Measurements from ENCODE around the gene SAG. TPM values are rescaled to one million over a fixed set of nuclear protein-coding genes. Genes with fewer than 3 reads are reported as not detected.

Gene SAG
- total and polyA plus RNA-seq, 2 of the 13 experiments (the other 11 are each of a cell fraction or from before 2014, with no cell fraction given): not detected

DNA sequence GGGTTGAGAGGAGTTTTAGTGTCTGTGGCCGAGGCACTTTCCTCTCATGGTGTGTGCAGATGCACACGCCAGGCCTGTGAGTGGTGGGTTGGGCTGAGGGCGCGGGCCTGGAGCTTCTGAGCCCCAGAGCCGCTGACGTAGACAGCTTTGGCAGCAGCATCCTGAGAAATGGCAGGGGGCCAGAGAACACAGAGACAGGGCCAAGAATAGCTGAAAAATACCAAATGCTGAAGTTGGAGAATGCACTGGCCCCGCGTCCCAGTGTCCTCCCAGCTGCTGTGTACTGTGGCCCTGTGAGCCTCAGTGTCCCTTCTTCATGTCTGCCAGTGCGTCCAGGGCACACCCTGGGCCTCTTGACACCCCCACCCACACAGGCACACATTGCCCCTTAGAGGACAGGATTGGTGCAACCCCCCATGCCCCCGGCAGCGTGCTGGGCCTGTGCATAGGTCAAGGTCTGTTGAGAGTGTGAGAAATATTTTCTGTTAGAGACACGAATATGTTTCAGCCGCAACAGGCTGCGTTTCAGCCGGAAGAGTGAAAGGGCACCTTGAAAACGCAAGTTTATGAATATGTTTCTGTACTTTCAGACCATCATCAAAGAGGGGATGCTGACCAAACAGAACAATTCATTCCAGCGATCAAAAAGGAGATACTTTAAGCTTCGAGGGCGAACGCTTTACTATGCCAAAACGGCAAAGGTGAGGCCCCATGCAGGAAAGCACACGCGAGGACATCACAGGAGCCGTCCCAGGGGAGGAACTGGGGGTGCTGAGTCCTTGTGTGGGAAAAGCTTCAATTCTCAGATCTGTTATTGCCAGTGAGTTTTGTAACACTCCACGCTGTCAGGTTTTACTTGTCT lies 80.3 kb downstream of the SAG start (continued):
- TF ChIP-seq, protein P1, sequence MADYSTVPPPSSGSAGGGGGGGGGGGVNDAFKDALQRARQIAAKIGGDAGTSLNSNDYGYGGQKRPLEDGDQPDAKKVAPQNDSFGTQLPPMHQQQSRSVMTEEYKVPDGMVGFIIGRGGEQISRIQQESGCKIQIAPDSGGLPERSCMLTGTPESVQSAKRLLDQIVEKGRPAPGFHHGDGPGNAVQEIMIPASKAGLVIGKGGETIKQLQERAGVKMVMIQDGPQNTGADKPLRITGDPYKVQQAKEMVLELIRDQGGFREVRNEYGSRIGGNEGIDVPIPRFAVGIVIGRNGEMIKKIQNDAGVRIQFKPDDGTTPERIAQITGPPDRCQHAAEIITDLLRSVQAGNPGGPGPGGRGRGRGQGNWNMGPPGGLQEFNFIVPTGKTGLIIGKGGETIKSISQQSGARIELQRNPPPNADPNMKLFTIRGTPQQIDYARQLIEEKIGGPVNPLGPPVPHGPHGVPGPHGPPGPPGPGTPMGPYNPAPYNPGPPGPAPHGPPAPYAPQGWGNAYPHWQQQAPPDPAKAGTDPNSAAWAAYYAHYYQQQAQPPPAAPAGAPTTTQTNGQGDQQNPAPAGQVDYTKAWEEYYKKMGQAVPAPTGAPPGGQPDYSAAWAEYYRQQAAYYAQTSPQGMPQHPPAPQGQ (CRISPR knock-in tag; IDR thresholded peaks at IDR 0.05; ENCODE audit: borderline replicate concordance): no peak
- TF ChIP-seq SSRP1 (CRISPR knock-in tag; IDR thresholded peaks at IDR 0.05): no peak
- TF ChIP-seq ZNF460 (CRISPR knock-in tag; IDR thresholded peaks at IDR 0.05; ENCODE audit: borderline replicate concordance): no peak; the same call in 1 of the 2 replicates
- no peak for TF ChIP-seq GPN1 (CRISPR knock-in tag; IDR thresholded peaks at IDR 0.05; ENCODE audit: borderline replicate concordance)
- TF ChIP-seq, protein P2, sequence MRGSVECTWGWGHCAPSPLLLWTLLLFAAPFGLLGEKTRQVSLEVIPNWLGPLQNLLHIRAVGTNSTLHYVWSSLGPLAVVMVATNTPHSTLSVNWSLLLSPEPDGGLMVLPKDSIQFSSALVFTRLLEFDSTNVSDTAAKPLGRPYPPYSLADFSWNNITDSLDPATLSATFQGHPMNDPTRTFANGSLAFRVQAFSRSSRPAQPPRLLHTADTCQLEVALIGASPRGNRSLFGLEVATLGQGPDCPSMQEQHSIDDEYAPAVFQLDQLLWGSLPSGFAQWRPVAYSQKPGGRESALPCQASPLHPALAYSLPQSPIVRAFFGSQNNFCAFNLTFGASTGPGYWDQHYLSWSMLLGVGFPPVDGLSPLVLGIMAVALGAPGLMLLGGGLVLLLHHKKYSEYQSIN (CRISPR knock-in tag; IDR thresholded peaks at IDR 0.05; ENCODE audit: borderline replicate concordance): no peak
- TF ChIP-seq RFX3 (CRISPR knock-in tag; IDR thresholded peaks at IDR 0.05): no peak
- TF ChIP-seq, protein P3, sequence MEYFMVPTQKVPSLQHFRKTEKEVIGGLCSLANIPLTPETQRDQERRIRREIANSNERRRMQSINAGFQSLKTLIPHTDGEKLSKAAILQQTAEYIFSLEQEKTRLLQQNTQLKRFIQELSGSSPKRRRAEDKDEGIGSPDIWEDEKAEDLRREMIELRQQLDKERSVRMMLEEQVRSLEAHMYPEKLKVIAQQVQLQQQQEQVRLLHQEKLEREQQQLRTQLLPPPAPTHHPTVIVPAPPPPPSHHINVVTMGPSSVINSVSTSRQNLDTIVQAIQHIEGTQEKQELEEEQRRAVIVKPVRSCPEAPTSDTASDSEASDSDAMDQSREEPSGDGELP (IDR thresholded peaks at IDR 0.05; ENCODE audit: borderline replicate concordance, low read depth): no peak; the same call in 1 of the 2 replicates
- TF ChIP-seq, protein P4, sequence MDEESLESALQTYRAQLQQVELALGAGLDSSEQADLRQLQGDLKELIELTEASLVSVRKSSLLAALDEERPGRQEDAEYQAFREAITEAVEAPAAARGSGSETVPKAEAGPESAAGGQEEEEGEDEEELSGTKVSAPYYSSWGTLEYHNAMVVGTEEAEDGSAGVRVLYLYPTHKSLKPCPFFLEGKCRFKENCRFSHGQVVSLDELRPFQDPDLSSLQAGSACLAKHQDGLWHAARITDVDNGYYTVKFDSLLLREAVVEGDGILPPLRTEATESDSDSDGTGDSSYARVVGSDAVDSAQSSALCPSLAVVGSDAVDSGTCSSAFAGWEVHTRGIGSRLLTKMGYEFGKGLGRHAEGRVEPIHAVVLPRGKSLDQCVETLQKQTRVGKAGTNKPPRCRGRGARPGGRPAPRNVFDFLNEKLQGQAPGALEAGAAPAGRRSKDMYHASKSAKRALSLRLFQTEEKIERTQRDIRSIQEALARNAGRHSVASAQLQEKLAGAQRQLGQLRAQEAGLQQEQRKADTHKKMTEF (CRISPR knock-in tag; IDR thresholded peaks at IDR 0.05): peak; percentile 64; the same call in 1 of the 2 replicates
- TF ChIP-seq, protein P5, sequence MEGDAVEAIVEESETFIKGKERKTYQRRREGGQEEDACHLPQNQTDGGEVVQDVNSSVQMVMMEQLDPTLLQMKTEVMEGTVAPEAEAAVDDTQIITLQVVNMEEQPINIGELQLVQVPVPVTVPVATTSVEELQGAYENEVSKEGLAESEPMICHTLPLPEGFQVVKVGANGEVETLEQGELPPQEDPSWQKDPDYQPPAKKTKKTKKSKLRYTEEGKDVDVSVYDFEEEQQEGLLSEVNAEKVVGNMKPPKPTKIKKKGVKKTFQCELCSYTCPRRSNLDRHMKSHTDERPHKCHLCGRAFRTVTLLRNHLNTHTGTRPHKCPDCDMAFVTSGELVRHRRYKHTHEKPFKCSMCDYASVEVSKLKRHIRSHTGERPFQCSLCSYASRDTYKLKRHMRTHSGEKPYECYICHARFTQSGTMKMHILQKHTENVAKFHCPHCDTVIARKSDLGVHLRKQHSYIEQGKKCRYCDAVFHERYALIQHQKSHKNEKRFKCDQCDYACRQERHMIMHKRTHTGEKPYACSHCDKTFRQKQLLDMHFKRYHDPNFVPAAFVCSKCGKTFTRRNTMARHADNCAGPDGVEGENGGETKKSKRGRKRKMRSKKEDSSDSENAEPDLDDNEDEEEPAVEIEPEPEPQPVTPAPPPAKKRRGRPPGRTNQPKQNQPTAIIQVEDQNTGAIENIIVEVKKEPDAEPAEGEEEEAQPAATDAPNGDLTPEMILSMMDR (CRISPR knock-in tag; IDR thresholded peaks at IDR 0.05): peak; percentile 69
- peak; percentile 87 for TF ChIP-seq HDAC1 (CRISPR knock-in tag; IDR thresholded peaks at IDR 0.05)
- TF ChIP-seq, protein P6, sequence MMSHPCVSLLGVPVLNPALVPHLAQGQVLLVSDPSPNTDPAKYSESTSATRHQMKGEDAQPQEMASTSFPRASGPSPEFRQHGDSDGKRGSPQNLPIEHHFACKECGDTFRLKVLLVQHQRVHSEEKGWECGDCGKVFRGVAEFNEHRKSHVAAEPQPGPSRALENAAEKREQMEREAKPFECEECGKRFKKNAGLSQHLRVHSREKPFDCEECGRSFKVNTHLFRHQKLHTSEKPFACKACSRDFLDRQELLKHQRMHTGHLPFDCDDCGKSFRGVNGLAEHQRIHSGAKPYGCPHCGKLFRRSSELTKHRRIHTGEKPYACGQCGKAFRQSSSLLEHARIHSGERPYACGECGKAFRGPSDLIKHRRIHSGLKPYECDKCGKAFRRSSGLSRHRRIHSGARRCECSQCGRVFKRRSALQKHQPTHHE (CRISPR knock-in tag; IDR thresholded peaks at IDR 0.05; ENCODE audit: borderline replicate concordance): no peak
- no peak for TF ChIP-seq ZNF747 (CRISPR knock-in tag; IDR thresholded peaks at IDR 0.05; ENCODE audit: borderline replicate concordance)
- TF ChIP-seq, protein P7, sequence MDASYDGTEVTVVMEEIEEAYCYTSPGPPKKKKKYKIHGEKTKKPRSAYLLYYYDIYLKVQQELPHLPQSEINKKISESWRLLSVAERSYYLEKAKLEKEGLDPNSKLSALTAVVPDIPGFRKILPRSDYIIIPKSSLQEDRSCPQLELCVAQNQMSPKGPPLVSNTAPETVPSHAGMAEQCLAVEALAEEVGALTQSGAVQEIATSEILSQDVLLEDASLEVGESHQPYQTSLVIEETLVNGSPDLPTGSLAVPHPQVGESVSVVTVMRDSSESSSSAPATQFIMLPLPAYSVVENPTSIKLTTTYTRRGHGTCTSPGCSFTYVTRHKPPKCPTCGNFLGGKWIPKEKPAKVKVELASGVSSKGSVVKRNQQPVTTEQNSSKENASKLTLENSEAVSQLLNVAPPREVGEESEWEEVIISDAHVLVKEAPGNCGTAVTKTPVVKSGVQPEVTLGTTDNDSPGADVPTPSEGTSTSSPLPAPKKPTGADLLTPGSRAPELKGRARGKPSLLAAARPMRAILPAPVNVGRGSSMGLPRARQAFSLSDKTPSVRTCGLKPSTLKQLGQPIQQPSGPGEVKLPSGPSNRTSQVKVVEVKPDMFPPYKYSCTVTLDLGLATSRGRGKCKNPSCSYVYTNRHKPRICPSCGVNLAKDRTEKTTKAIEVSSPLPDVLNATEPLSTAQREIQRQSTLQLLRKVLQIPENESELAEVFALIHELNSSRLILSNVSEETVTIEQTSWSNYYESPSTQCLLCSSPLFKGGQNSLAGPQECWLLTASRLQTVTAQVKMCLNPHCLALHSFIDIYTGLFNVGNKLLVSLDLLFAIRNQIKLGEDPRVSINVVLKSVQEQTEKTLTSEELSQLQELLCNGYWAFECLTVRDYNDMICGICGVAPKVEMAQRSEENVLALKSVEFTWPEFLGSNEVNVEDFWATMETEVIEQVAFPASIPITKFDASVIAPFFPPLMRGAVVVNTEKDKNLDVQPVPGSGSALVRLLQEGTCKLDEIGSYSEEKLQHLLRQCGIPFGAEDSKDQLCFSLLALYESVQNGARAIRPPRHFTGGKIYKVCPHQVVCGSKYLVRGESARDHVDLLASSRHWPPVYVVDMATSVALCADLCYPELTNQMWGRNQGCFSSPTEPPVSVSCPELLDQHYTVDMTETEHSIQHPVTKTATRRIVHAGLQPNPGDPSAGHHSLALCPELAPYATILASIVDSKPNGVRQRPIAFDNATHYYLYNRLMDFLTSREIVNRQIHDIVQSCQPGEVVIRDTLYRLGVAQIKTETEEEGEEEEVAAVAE (CRISPR knock-in tag; IDR thresholded peaks at IDR 0.05; ENCODE audit: borderline replicate concordance): 0 out of 2 replicates have a peak, but pooled peaks have one; percentile 40
- TF ChIP-seq RNF2 (conservative IDR thresholded peaks at IDR 0.05; ENCODE audit: low read depth): peak; percentile 55; the same call in 1 of the 2 replicates
